GM20431 (cell line): Measurements from ENCODE around the gene IKBIP.
"Not testable (repeated sequence)": the region's sequence is repeated elsewhere in the genome, so short reads cannot be mapped to it uniquely, and the experiment has no call there.

Experiments
- in situ Hi-C: fragments of 300-500 bp; cut with MseI, MboI; formaldehyde crosslinking; loops from one replicate; pipeline ENCODE4 v1.15.0; 2020; ENCODE audit warnings: low sequenced_read_pairs; ENCODE audit not compliant: unreplicated experiment

Gene IKBIP

DNA sequence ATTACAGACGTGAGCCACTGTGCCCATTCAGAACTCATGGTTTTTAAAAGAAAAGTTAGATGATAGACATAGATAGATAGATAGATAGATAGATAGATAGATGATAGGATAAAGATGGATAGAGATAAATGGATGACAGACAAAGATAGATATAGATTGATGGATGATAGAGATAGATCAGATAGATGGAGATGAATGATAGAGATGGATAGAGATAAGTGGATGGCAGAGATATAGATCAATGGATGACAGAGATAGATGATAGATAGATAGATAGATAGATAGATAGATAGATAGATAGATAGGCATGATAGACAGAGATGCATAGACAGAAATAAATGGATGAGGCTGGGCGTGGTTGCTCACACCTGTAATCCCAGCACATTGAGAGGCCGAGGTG lies 64.8 kb downstream of the IKBIP start:
- in situ Hi-C loops = no loop called here

DNA sequence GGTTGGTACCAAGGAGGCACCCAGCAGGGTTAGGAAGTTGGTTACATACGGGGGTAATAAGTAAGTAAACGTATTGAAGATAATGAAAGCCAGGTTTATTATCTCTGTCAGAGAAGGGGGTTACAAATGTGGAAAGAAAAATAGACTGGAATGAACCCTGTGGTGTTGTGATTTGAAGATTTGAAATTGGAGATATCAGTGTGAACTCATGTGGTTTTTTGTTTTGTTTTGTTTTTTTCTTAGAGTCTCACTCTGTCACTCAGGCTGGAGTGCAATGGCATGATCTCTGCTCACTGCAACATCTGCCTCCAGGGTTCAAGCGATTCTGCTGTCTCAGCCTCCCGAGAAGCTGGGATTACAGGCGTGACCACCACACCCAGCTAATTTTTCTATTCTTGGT lies 65.2 kb downstream of the IKBIP start:
- in situ Hi-C loops = no loop called here

DNA sequence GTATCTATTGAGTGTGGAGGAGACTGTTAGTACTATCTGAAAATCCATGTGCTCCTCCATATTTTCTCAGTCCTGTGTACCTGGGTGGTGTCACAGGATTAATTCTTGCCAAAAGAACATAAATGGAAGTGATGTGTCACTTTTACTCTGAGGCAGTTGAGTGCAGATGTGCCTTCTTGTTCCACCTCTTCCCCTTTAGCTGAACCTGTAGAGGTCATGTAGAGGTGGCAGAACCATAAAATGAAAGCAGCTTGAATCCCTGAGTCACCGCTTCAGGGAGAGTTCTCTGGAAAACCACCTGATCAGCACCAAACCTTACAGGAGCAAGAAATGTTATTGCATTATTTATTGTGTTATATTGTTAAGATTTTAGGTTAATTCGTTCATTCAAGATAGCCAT lies 65.8 kb downstream of the IKBIP start:
- in situ Hi-C loops = no loop called here

DNA sequence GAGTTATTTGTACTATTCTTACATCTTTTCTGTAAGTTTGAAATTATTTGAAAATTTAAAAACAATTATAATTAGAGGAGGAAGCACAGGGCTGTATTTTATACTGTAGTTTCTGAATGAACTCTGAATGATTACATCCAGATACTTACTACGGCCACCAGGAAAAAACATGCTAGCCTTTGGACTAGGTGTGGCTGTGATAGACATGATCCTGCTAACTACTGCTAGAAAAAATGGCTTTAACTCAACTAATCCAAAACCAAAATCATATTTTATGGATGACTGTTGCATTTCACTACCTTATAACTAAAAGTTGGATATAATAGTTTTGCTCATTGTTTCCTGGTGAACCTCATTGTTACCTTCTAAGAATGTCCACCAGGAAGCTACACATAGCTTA lies 66.2 kb downstream of the IKBIP start:
- in situ Hi-C loops = no loop called here

DNA sequence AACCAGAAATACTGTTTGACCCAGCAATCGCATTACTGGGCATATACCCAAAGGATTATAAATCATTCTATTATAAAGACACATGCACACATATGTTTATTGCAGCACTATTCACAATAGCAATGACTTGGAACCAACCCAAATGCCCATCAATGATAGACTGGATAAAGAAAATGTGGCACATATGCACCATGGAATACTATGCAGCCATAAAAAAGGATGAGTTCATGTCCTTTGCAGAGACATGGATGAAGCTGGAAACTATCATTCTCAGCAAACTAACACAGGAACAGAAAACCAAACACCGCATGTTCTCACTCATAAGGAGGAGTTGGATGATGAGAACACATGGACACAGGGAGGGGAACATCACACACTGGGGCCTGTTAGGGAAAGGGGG lies 67.8 kb downstream of the IKBIP start:
- in situ Hi-C loops = not testable (repeated sequence)

DNA sequence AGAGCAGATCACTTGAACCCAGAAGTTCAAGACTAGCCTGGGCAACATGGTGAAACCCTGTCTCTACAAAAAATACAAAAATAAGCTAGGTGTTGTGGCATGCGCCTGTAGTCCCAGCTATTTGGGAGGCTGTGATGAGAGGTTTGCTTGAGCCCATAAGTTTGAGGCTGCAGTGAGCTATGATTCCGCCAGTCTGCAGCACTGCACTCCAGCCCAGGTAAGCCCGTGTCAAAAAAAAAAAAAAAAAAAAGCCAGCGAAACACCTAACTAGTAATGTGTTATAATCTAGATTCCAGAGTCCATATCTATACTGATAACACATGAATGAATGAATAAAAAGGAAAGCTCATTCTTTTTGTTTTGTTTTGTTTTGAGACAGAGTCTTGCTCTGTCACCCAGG lies 69.6 kb downstream of the IKBIP start:
- in situ Hi-C loops = no loop called here
